Ishikawa (cell line): ENCODE measurements around the gene CYS1.

Experiments used
- MAX ChIP-seq: IDR thresholded peaks from 2 replicates; pipeline ENCODE4 v1.6.1; 2012
- NFIC ChIP-seq: IDR thresholded peaks from 2 replicates; pipeline ENCODE4 v1.6.1; 2012
- RAD21 ChIP-seq: IDR thresholded peaks from 2 replicates; pipeline ENCODE4 v1.6.1; 2012; ENCODE audit warnings: low read depth

DNA sequence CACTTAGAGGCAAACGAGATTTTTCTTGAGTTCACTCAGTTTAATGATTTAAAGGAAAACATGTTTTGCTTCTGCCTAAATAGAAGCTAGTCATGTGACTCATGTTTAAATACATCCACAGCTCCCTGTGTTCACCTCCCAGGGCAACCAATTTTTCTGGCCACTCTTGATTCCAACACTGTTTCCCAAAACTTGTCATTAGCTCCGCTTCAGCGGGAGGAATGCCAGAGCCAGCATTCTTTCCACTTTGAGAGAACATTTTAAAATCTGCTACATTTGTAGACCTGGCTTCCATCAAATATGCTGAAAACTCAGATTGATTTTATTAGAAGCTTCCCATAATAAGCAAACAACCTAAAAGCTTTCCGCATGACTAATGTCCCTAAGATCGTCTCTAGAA, 2.8 kb upstream of the CYS1 start:
- TF ChIP-seq MAX, result no peak
- no peak for TF ChIP-seq NFIC
- TF ChIP-seq RAD21, result no peak
